ENCODE data around the gene MYH6.
"Not testable (repeated sequence)": the region's sequence is repeated elsewhere in the genome, so short reads cannot be mapped to it uniquely, and the experiment has no call there.

MYH6 gene

GRCh38 chr14:23403139-23403438 lies 5.0 kb downstream of the MYH6 start:
- no peak for DNase-seq
- in situ Hi-C loops (cut with HindIII; ENCODE audit: low pct_ligation_motif_present, low pct_unique_long_range_greater_than_20kb, low sequenced_read_pairs) = no loop called here

DNA sequence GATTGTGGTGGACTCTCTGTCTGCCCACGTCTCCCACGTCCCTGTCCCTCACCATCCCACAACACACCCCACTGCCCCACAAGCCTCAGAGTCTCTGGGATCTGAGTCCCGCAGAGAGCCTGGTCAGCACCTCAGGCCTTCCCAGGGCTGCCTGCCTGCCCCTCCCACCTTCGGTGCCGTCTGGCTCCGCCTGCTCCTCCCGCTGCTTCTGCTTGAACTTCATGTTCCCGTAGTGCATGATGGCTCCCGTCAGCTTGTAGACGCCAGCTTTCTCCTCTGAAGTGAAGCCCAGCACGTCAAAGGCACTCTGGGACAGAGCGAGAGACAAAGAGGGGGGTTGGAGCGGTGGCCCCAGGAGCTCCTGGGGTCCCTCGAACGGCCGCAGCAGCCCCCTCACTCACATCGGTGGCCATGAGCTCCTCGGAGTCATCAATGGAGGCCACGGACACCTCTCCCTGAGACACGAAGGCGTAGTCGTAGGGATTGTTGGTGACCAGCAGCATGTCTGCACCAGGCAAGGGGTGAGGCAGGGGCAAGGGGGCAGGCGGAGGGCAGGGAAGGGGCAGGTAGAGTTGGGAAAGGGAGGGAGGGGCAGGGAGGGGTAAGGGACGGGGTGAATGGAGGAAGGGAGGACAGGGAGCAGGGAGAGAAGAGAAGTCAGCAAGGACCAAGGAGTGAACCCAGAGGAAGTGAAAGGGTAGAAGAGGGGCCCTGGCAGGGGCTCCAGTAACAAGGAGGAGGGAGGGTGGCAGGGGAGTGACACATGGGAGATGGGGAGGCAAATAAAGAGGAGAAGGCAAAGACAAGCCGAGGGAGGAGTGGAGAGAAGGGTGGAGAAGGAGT lies 5.6 kb downstream of the MYH6 start:
- no peak for DNase-seq
- in situ Hi-C loops (cut with HindIII; ENCODE audit: low pct_ligation_motif_present, low pct_unique_long_range_greater_than_20kb, low sequenced_read_pairs) = no loop called here

DNA sequence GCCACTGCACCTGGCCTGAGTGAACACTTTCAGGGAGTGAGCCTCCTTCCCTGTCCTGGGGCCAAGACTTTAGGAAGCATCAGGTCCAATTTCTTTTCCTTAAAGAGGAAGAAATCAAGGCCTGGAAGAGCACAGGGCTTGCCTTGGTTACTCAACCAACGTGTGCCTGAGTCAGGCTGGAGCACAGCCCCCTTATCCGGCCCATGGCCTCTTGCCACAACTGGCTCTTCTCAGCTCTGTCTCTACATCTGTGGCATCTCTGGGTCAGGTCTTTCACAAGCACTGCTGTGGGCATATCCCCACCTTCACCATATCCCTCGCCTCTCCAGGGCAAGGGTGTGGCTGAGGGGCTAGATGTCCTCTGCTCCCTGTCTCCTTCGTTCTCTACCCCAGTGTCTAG lies 6.8 kb downstream of the MYH6 start:
- in situ Hi-C loops (cut with HindIII; ENCODE audit: low pct_ligation_motif_present, low pct_unique_long_range_greater_than_20kb, low sequenced_read_pairs) = no loop called here
- no peak for DNase-seq

DNA sequence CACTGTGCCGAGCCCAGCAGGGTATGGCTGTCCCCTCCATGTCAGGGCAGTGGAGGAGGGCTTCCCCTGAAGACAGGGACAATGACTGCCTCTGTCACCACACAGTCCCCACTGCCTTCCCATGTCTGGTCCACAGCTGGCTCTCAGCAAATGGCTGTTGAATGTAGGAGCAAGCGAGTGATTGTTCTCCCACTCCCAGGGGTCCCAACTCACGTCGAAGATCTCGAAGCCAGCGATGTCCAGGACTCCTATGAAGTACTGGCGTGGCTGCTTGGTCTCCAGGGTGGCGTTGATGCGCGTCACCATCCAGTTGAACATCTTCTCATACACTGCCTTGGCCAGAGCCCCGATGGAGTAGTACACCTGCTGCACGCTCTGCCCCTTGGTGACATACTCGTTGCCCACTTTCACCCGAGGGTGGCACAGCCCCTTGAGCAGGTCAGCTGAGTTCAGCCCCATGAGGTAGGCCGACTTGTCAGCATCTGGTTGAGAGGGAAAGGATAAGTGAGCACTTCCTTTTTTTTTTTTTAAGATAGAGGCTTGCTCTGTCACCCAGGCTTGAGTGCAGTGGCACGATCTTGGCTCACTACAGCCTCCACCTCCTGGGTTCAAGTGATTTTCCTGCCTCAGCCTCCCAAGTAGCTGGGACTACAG lies 7.5 kb downstream of the MYH6 start:
- in situ Hi-C loops (cut with HindIII; ENCODE audit: low pct_ligation_motif_present, low pct_unique_long_range_greater_than_20kb, low sequenced_read_pairs); DNase-seq: not testable (repeated sequence)

- in situ Hi-C loops (cut with HindIII; ENCODE audit: low pct_ligation_motif_present, low pct_unique_long_range_greater_than_20kb, low sequenced_read_pairs) = no loop called here
- no peak for DNase-seq
Observed at GRCh38 chr14:23399591-23399990, 8.5 kb downstream of the MYH6 start.

GRCh38 chr14:23399136-23399535 lies 8.9 kb downstream of the MYH6 start:
- DNase-seq = no peak
- in situ Hi-C loops (cut with HindIII; ENCODE audit: low pct_ligation_motif_present, low pct_unique_long_range_greater_than_20kb, low sequenced_read_pairs) = no loop called here

GRCh38 chr14:23398348-23398747 lies 9.7 kb downstream of the MYH6 start:
- in situ Hi-C loops (cut with HindIII; ENCODE audit: low pct_ligation_motif_present, low pct_unique_long_range_greater_than_20kb, low sequenced_read_pairs) = no loop called here

GRCh38 chr14:23396781-23397407 lies 11.2 kb downstream of the MYH6 start:
- DNase-seq = no peak
- in situ Hi-C loops (cut with HindIII; ENCODE audit: low pct_ligation_motif_present, low pct_unique_long_range_greater_than_20kb, low sequenced_read_pairs) = no loop called here

More at GRCh38 chr14:23398348-23398747, 9.7 kb downstream of the MYH6 start:
- DNase-seq = no peak

GRCh38 chr14:23396126-23396525 lies 11.9 kb downstream of the MYH6 start:
- in situ Hi-C loops (cut with HindIII; ENCODE audit: low pct_ligation_motif_present, low pct_unique_long_range_greater_than_20kb, low sequenced_read_pairs) = no loop called here
- DNase-seq = no peak

GRCh38 chr14:23392613-23393012 lies 15.5 kb downstream of the MYH6 start:
- in situ Hi-C loops (cut with HindIII; ENCODE audit: low pct_ligation_motif_present, low pct_unique_long_range_greater_than_20kb, low sequenced_read_pairs) = no loop called here

DNA sequence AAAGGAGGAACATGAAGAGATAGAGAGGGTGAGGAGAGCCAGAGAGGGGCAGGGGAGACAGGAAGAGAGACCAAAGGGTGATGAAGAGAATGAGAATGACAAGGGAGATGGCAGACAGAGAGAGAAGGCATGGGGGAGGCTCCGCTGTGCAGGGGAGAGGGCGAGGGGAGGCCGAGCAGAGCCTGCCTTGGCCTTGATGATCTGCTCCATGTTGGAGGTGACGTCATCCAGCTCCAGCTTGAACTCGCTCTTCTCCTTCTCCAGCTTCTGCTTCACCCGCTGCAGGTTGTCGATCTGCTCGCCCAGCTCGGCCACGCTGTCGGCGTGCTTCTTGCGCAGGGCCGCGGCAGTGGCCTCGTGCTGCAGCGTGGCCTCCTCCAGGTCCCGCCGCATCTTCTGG lies 18.2 kb downstream of the MYH6 start:
- DNase-seq; in situ Hi-C loops (cut with HindIII; ENCODE audit: low pct_ligation_motif_present, low pct_unique_long_range_greater_than_20kb, low sequenced_read_pairs): not testable (repeated sequence)

More at GRCh38 chr14:23392613-23393012, 15.5 kb downstream of the MYH6 start:
- DNase-seq = no peak

- DNase-seq = no peak
- in situ Hi-C loops (cut with HindIII; ENCODE audit: low pct_ligation_motif_present, low pct_unique_long_range_greater_than_20kb, low sequenced_read_pairs) = no loop called here
Observed at GRCh38 chr14:23389396-23389795, 18.7 kb downstream of the MYH6 start.

DNA sequence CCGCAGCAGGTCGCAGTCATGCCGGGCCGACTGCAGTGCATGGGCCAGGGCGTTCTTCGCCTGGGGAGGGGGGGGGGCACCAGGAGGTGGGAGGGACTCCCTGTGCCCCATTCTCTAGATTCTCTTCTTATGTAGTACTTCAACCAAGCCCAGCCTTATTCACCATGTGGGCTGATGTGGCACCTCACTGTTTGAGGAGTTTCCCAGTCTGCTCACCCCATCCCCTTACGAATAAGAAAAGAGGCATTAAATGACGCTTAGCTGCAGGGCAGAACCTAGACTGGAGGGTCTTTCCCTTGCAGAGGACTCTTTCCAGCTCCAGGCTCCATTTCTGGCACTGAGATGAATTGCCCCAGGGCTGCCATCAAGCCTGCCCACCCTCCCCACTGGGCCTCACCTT lies 19.1 kb downstream of the MYH6 start:
- DNase-seq = no peak
- in situ Hi-C loops (cut with HindIII; ENCODE audit: low pct_ligation_motif_present, low pct_unique_long_range_greater_than_20kb, low sequenced_read_pairs) = no loop called here

GRCh38 chr14:23387916-23388882 lies 19.9 kb downstream of the MYH6 start:
- in situ Hi-C loops (cut with HindIII; ENCODE audit: low pct_ligation_motif_present, low pct_unique_long_range_greater_than_20kb, low sequenced_read_pairs) = no loop called here
- no peak for DNase-seq

DNA sequence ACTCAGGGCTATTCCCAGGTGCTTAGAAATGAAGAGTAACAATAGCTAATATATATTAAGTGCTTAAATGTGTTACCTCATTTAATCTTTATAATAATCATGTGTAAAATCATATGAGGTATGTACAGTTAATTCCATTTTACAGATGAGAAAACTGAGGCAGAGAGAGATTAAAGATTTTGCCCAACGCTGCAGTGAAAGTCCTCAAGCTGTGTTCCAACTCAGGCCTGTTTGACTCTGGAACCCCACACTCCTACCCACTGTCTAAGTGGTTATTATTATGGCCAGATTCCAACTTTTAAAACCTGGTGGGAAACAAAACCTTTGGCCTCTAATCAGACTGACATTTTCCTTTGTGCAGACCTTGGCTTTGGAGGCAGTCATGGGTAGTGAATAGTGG lies 21.1 kb downstream of the MYH6 start:
- no peak for DNase-seq
- in situ Hi-C loops (cut with HindIII; ENCODE audit: low pct_ligation_motif_present, low pct_unique_long_range_greater_than_20kb, low sequenced_read_pairs) = no loop called here

- in situ Hi-C loops (cut with HindIII; ENCODE audit: low pct_ligation_motif_present, low pct_unique_long_range_greater_than_20kb, low sequenced_read_pairs); DNase-seq: not testable (repeated sequence)
Observed at GRCh38 chr14:23386266-23386657, 21.8 kb downstream of the MYH6 start.

GRCh38 chr14:23385642-23386265 lies 22.3 kb downstream of the MYH6 start:
- in situ Hi-C loops (cut with HindIII; ENCODE audit: low pct_ligation_motif_present, low pct_unique_long_range_greater_than_20kb, low sequenced_read_pairs) = no loop called here
- no peak for DNase-seq

DNA sequence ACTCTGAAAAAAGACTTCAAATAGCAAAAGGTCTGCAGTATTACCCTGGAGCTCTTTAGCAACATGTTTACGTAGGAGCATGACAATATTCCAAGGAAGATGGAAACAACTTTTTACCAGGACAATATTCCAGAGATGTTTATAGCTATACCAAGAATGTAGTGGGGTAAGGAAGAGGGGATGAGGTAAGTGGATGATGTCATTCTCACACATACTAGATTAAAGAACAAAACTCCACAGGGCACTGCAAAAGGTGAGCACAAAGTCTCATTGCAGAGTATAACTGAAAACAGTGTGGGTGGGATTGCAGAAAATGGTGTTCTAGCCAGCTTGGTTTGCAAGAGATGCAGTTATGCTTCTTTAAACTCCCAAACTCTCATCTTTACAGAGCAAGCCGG lies 22.8 kb downstream of the MYH6 start:
- in situ Hi-C loops (cut with HindIII; ENCODE audit: low pct_ligation_motif_present, low pct_unique_long_range_greater_than_20kb, low sequenced_read_pairs) = no loop called here
- DNase-seq = no peak

All from ACHN (cell line).